GM19035 (cell line): ENCODE data around the gene PSPC1.
"Not testable (repeated sequence)": the region's sequence is repeated elsewhere in the genome, so short reads cannot be mapped to it uniquely, and the experiment has no call there.

Experiments used
- ATAC-seq: cut with Tn5 transposase; IDR thresholded peaks from one replicate; pipeline ENCODE4 v1.9.1; 2021; ENCODE audit not compliant: unreplicated experiment

PSPC1 gene

DNA sequence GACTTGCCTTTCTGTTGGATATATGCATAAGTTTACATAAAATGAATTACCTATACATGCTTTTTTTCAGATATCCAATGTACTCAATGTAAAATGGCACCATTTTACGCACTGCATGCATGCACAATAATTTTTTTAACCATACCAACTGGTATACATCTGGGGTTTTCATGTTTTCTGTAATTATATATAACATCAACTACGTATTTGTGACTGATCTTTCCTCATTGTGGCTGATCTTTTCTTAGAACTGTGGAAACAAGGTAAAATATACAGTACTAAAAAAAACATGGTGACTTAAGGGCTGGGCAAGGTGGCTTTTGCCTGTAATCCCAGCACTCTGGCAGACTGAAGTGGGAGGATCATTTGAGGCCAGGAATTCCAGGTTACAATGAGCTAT is 18.5 kb downstream of the PSPC1 start:
- ATAC-seq, result no peak

DNA sequence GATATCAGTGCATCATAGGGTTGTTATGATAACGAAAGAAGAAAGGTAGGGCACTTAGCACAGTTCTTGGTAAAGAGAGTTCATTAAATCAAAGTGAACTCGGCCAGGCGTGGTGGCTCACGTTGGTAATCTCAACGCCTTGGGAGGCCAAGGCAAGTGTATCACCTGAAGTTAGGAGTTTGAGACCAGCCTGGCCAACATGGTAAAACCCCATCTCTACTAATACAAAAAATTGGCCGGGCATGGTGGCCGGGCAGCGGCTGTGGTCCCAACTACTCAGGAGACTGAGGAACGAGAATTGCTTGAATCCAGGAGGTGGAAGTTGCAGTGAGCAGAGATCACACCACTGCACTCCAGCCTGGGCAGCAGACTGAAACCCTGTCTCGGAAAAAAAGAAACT is 19.1 kb downstream of the PSPC1 start:
- ATAC-seq, result no peak

DNA sequence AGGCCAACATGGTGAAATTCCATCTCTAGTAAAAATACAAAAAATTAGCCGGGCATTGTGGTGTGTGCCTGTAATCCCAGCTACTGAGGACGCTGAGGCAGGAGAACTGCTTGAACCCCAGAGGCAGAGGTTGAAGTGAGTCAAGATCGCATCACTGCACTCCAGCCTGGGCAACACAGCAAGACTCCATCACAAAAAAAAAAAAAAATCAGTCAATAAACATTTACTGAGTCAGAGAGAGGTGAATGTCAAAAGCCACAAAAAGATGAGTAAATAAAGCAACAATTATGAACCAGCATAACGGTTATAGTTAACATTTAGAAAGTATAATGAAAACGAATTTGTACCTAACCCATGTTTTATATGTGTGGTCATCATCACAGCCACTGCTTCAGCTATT is 23.1 kb downstream of the PSPC1 start:
- ATAC-seq, result no peak

DNA sequence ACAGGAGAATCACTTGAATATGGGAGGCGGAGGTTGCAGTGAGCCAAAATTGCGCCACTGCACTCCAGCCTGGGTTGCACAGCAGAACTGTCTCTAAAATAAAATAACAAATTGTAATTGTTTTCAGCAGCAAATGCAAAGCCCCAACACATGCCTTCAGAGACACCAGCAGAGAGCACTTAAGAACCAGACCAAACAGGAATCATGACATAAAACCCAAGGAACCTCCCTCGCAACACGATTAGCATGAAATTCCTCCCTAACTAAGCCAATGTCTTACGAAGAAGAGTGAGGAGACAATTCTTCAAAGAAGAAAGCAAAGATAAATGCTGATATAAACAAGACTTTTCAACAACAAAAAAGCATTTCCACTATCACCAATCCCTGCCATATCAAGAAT is 40.1 kb downstream of the PSPC1 start:
- ATAC-seq, result no peak

DNA sequence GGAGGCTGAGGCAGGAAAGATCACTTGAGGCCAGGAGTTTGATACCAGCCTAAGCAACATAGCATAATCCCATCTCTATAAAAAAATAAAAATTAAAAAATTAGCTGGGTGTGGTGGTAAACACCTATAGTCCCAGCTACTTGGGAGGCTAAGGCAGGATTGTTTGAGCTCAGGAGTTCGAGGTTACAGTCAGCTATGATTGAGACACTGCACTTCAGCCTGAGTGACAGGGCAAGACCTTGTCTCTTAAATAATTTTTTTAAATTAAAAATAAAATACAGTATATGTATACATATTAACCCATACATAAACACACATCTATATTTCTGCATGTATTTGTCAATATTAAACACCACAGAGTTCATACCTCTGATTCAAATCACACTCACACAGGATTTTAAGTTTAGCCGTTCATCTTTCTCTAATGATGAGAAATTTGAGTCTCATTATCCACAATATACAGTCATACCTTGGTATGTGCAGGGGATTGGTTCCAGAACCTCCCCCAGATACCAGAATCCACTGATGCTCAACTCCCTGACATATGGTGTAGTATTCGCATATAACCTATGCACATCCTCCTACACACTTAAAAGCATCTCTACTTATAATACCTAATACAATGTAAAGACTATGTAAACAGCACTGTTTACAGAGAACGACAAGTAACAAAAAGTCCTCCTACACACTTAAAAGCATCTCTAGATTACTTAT is 44.7 kb downstream of the PSPC1 start:
- no peak for ATAC-seq

DNA sequence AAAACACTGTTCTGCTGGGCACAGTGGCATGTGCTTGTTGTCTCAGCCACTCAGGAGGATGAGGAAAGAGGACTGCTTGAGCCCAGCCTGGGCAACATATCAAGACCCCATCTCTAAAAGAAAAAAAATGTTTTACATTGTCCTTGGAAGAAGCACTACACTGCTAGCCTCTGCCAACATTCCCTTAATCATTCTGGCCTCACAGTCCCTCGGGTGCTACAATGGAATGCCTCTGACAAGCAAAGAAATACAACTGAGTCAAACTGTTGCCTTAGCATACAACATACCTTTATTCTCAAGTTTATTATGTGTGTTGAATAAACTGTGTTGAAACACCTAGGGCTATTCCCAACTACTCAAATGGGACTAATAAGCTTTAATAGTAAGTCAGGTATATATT is 56.1 kb downstream of the PSPC1 start:
- no peak for ATAC-seq

DNA sequence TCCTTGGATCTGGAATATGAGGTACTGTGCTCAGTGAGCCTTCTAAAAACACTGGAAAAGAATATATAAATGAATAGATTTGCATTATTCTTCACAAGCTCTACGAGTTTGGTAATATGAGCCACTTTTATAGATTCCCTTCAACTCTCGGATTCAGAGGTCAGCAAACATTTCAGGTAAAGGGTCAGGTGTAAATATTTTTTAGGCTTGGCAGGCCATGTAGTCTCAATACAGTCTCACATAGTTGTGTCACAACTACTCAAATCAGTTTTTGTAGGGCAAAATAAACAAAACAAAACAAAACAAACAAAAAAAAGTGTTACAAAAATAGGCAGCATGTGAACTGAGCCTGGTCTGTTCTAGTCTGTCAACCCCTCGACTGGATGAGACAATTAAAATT is 57.4 kb downstream of the PSPC1 start:
- no peak for ATAC-seq

DNA sequence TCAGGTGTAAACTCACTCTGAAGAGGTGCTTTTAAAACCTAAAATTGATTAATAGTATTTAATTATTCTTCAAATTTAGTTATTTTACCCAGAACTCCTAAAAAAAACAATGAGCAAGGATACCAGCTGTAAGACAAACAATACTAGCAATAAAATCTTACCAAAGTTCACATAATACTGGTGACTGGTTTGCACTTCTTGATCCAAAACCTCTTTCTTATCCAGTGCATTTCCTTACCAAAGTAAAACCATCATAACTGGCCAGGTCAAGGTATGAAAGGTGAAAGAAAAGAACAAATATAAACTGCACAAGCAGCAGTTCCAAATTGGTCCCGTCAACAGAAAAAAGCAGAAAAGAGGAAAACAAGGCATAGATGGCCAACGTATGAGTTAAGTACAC is 62.7 kb downstream of the PSPC1 start:
- no peak for ATAC-seq

DNA sequence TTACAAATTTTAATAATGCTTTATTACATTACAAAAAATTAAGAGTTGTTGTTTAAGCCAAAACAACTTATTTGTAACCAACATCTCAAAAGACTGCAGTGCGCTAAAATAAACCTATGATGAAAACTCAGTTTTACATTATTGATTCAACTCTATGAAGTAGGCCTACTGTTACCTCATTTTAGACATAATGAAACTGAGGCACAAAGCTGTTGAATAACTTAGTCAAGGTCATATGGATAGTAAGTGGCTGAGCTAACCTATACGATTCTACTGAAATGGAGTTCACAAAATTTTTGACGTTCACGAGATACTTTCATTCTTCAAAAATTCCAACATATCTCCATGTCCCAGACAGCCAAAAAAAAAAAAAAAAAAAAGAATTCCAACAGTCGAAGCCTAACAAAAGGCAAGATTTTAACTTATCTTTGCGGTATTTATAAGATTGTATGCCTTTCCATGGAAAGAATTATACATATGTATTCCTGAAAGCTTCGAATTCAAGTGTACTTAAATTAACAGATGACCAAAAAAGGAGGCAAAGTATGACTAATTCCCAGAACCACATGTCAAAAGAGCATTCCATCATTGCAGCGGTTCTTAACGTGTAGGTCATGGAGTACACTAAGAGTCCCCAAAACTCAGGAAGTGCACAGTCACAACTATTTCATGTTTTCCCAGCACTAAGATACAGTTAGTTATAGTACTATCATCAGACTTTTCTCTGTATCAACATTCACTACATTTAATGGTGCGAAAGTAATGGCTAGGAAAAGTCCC is 69.4 kb downstream of the PSPC1 start:
- no peak for ATAC-seq

DNA sequence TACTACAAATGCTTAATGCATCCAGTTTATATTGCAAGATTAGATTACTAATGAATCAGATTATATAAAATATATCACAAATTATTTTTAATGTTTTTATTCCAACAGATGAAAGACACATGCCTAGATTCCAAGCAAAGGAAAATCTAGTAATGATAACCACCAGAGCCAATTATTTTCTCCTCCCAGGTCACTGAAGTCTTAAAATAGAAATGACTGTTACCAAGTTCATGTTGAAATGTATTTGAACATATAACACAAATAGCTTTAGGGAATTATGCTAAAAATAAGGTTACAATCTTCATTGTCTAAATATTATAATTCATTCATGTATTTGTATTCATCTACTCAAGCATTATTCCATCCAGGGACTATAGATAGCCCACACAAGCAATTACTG is 73.0 kb downstream of the PSPC1 start:
- ATAC-seq, result not testable (repeated sequence)

DNA sequence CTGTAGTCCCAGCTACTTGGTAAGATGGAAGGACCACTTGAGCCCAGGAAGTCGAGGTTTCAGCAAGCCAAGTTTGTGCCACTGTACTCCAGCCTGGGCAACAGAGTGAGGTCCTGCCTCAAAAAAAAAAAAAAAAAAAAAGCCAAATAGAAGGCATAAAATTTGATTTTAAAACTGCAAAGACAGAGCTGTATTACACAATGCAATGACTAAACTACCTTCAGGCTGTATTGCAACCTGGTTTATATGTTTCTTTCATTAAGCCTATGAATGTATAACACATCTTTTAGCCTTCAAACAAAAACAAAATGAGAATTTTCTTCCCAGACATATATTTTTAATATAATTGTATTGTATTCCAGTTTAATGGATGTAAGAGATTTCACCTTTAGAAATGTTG is 73.7 kb downstream of the PSPC1 start:
- ATAC-seq, result not testable (repeated sequence)

DNA sequence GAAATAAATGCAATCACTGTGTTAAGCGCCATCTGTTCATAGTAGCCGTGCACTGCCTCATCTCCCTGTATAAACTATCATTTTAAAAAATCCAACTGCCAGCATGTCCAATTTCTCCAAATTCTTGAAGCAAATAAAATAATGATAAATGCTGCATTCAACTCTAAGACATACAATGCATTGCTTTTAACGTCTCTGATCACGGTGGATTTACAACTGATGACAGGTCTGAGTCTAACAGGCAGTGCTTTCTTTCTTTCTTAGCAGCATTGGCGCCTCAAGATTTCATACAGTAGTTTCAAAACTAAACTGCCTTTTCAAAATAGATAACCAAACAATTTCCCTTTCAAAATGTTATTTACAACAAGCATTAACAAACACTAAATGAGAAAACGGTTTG is 78.5 kb downstream of the PSPC1 start:
- not testable (repeated sequence) for ATAC-seq

DNA sequence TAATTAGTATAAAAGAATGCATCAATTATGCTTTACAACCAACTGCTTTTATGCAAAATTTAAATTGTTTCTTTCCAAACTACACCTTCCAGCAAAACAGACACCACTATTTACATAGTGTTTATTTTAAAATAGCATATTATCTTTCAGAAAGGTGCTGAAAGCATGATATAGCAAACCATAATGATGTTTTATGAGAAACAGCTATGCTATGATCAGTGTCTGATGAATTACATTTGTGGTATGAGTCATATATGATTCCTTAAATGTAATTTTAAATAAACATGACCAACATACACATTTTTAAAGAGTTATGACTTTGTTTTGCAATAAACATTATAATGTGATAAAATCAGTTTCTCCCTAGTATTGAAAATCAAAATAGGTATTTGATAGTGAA is 81.1 kb downstream of the PSPC1 start:
- not testable (repeated sequence) for ATAC-seq

DNA sequence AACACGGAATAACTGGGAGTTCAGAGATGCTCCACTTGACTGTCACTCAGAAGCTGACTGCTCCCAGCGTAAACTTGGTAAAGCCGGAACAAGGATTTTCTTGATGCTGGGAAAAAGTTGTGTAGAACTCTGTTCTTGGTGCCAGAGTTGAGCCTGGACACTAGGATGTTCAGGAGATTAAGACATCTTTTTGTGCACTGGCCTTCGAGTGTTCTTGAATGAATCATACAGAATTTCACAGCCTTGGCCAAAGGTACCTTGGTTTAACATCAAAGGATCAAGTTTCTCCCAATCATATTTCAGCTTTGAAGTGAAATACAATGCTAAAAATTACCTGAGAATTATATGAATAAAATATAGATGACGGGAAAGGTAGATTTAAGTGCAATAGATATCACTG is 81.8 kb downstream of the PSPC1 start:
- ATAC-seq, result not testable (repeated sequence)

DNA sequence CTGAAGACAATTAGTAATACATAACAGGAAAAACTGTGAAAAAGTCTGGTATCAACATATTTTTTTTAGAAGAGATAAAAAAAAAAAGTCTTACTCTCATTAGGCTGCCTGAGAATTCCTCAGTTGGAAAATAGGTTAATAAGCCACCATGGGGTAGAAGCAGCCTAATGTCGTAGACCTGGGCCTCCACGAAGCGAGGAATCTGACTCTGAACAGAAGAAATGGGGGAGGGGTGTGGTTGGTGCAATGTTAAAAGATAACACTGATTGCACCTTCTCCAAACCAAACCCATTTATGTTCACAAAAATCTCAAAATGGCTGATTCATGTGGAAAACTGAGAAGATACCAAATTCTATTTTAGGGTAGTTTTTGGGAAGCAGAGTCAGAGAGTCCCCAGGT is 86.9 kb downstream of the PSPC1 start:
- ATAC-seq, result no peak

DNA sequence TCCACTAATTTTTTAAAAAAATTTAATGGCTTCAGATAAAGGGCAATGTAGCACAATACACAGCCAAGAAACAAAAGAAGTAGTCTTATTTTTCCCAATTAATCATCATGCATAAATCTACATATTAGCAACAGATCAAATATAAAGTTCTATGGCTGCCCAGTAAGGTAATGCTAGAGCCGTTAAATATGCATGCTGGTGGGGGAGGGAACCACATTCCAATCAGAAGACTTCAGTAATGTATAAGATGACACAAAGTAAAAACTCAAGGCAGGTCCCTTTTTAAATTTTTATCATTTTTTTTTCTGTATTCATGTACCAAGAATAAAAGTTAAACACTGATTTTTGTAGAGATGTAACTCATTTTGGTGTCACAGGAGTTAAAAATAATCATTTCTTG is 87.3 kb downstream of the PSPC1 start:
- ATAC-seq, result no peak

DNA sequence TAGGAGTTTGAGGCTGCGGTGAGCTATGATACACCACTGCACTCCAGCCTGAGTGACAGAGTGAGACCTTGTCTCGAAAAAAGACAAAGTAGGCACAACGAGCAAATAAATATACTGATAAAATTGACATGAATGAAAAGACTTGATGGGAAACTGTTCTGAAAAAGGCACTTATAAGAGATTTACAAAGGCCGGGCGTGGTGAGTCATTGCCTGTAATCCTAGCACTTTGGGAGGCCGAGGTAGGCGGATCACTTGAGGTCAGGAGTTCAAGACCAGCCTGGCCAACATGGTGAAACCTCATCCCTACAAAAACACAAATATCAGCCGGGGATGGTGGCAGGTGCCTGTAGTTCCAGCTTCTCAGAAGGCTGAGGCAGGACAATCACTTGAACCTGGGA is 91.3 kb downstream of the PSPC1 start:
- not testable (repeated sequence) for ATAC-seq

DNA sequence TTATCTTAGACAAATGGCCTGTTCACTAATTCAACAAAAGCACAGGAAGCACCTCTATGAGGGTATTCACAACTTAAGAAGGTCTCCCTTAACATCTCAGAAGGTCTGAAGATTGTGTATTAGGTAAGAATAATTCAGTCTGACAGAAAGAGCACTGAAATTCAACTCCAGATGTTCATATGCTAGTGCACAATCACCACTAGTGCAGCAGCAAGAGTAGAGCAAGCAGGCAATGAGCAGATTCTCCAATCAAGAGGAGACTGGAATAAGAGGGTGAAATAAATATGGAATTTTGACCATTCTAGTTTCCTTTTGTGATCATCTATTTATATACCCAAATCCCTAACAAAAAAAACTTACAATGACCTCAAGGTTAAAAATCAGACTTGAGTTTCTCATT is 97.3 kb downstream of the PSPC1 start:
- no peak for ATAC-seq

DNA sequence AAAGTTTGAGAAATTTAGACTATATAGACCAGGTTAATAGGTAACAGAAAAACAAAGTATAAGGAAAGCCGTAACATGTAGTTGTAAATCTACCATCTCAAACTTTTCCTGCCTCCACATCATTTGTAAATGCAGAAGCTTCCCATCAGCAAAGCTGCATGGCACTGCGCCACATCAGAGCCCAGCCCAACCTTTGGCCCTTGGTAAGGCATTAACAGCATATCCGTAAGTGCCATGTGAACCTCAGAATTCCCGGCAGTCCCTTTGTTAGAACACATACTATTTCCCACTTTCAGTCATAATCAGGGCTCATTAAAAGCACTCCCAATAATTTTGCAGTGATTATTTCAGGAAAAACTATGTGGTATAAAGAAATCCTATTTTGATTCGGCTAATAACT is 97.7 kb downstream of the PSPC1 start:
- no peak for ATAC-seq

DNA sequence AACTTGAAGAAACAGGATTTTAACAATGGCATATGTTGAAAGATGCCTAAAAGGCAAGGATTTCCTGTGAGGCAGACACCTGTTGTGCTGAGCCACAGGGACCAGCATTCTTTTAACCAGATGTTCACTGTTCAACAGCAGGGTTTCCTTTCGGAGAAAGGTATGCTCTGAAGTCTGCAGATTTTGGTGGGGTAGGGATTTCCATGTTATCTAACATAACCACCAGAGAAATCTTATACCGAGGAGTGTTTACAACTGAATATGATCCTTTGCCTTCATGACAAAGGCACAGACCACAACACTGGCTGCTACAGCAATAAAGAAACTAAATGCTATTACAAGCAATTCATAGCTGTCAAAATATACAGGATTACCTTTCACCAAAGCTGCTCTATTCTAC is 101.2 kb downstream of the PSPC1 start:
- no peak for ATAC-seq

DNA sequence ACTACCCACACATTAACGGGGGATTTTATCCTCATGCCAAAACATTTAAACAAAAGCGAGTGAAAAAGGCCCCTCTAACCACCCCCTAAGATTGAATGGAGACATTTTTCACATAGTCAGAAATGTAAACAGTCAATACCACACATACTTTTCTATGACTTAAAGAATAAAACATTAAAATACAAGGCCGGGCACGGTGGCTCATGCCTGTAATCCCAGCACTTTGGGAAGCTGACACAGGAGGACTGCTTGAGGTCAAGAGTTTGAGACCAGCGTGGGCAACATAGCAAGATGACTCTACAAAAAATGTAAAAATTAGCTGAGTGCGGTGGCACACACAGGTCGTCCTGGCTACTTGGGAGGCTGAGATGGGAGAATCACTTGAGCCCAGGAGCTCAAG is 102.0 kb downstream of the PSPC1 start:
- ATAC-seq, result no peak

DNA sequence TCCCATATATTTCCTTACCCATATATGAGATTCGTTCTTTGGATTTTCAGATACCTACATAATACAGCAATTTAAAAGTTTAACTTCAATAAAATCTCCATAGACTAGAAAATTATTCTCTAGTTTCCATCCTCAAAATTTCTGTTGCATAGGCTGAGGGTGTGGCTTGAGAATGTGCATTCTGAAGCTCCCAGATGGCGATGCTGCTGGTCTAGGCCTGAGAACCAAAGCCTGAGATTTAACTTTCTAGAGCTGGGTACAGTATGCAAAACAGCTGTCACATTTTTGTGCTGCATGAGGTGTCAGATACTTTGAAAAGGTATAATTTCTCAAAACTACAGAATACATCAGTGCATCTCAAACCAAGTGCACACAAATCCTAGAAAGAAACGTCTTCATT is 106.6 kb downstream of the PSPC1 start:
- no peak for ATAC-seq

DNA sequence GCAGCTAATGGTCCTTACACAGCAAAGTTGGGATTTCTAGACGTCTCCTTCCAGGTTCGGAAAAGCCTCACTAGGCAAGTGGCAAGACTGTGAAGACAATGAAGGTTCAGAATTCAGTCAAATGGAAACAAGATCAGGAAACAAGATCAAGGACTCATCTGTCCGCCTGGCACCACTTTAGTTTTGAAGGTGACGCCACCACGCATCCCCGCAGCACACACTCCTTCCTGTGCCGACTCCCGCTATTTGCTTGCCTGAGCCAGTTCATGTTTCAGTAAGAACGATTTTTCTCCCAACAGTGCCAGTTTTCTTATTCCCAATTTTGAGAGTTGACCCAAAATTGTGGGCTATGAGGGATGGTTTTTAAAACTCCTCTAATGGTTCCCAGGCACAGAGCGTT is 107.8 kb downstream of the PSPC1 start:
- no peak for ATAC-seq
